Chondrocyte (in vitro differentiated cells): ENCODE measurements around the gene STK4. TPM values are rescaled to one million over a fixed set of nuclear protein-coding genes. Genes with fewer than 3 reads are reported as not detected.

ENCODE experiments used
- DNase-seq: peaks from one replicate; pipeline ENCODE4 v3.0.0; 2021; ENCODE audit warnings: mixed read lengths, low spot score
- H3K27ac Mint-ChIP-seq: one replicate; pipeline ENCODE4 v1.8.0; 2021; ENCODE audit warnings: mild to moderate bottlenecking, moderate library complexity, mixed read lengths; ENCODE audit not compliant: unreplicated experiment
- H3K27me3 Mint-ChIP-seq: 2 replicates; pipeline ENCODE4 v1.8.0; 2021; ENCODE audit warnings: low read depth, mixed read lengths
- H3K36me3 Mint-ChIP-seq: 2 replicates; pipeline ENCODE4 v1.8.0; 2021; ENCODE audit warnings: low read depth, mixed read lengths
- H3K4me1 Mint-ChIP-seq: 2 replicates; pipeline ENCODE4 v1.8.0; 2021; ENCODE audit warnings: low read depth, mild to moderate bottlenecking, mixed read lengths
- H3K4me3 Mint-ChIP-seq: one replicate; pipeline ENCODE4 v1.8.0; 2021; ENCODE audit warnings: mild to moderate bottlenecking, moderate library complexity, mixed read lengths; ENCODE audit not compliant: unreplicated experiment
- H3K9me3 Mint-ChIP-seq: 2 replicates; pipeline ENCODE4 v1.8.0; 2021; ENCODE audit warnings: low read depth, mixed read lengths
- total RNA-seq: library from RNA; stranded (reverse); gene quantifications from 3 replicates; pipeline ENCODE4 v1.2.1, GENCODE V29; 2021
- TF ChIP-seq, protein P1 (sequence below): fragments of 200-600 bp; sonication (generic); IDR thresholded peaks from 2 replicates; pipeline ENCODE4 v1.5.0; 2021; ENCODE audit warnings: antibody characterized with exemption, mild to moderate bottlenecking, moderate library complexity

Gene STK4
- total RNA-seq, 1 donor from 2014 or later = 23.4 TPM

DNA sequence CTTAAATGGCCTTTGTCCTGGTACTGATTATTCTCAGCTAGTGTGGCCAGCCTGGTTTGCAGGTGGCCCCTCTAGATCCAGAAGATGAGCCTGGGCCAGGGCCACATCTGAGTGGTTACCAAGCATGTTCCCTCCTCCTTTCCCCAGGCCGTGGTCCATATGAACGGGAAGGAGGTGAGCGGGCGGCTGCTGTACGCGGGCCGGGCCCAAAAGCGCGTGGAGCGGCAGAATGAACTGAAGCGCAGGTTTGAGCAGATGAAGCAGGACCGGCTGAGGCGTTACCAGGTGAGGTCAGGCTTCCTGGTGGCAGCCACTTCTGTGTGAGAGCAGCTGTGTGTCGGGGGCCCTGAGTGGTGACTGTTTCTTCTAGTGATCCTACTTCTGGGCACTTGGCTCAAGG is 44.9 kb upstream of the STK4 start:
- Mint-ChIP-seq H3K27me3 (no peaks in the 10 kb centered on the region), H3K9me3 (no peaks in the 10 kb centered on the region), H3K4me3 (no peak overlapping the region), H3K27ac (no peak overlapping the region), H3K4me1 (no peaks in the 10 kb centered on the region), H3K36me3 (peaks cover 8% of the 10 kb centered on the region)
- TF ChIP-seq, protein P1, sequence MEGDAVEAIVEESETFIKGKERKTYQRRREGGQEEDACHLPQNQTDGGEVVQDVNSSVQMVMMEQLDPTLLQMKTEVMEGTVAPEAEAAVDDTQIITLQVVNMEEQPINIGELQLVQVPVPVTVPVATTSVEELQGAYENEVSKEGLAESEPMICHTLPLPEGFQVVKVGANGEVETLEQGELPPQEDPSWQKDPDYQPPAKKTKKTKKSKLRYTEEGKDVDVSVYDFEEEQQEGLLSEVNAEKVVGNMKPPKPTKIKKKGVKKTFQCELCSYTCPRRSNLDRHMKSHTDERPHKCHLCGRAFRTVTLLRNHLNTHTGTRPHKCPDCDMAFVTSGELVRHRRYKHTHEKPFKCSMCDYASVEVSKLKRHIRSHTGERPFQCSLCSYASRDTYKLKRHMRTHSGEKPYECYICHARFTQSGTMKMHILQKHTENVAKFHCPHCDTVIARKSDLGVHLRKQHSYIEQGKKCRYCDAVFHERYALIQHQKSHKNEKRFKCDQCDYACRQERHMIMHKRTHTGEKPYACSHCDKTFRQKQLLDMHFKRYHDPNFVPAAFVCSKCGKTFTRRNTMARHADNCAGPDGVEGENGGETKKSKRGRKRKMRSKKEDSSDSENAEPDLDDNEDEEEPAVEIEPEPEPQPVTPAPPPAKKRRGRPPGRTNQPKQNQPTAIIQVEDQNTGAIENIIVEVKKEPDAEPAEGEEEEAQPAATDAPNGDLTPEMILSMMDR = no peak
- no peak for DNase-seq

DNA sequence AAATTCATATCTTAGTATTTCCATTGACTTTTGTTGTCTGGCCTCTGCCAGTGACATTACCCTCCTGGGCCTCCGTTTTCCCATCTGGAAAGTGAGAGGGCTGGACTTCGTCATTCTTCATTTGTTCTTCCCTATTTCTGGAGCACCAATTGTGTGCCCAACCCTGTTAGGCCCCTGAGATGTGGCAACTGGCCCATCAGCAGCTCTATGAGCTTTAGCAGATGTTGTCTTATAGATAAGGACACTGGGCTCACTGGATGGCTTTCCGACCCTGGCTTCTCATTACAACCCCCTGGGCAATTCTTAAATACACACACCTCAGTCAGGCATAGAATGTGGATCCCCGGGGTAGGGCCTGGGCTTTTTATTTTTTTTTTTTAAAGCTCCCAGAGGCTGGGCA is 41.8 kb upstream of the STK4 start:
- no peak for DNase-seq
- Mint-ChIP-seq H3K4me1 (no peaks in the 10 kb centered on the region), H3K27ac (no peak overlapping the region), H3K4me3 (no peak overlapping the region), H3K9me3 (no peaks in the 10 kb centered on the region), H3K36me3 (peaks cover 7% of the 10 kb centered on the region), H3K27me3 (no peaks in the 10 kb centered on the region)
- TF ChIP-seq, protein P1 = no peak

DNA sequence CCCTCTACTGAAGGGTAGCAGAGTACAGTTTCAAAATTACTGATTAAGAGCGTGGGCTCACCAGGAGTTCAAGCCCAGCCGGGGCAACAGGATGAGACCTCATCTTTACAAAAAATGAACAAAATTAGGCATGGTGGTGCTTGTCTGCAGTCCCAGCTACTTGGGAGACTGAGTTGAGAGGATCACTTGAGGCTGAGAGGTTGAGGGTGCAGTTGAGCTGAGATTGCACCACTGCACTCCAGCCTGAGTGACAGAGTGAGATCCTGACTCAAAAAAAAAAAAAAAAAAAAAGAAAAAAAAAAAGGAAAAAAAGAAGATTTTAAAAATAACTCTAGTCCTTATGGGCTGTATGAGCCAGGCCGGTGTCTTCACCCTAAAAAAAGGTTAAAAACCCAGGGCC is 37.7 kb upstream of the STK4 start:
- Mint-ChIP-seq H3K36me3 (peaks cover 19% of the 10 kb centered on the region), H3K27me3 (no peaks in the 10 kb centered on the region), H3K4me1 (no peaks in the 10 kb centered on the region), H3K4me3 (no peak overlapping the region), H3K27ac (no peak overlapping the region), H3K9me3 (no peaks in the 10 kb centered on the region)
- no peak for DNase-seq
- TF ChIP-seq, protein P1 = no peak

DNA sequence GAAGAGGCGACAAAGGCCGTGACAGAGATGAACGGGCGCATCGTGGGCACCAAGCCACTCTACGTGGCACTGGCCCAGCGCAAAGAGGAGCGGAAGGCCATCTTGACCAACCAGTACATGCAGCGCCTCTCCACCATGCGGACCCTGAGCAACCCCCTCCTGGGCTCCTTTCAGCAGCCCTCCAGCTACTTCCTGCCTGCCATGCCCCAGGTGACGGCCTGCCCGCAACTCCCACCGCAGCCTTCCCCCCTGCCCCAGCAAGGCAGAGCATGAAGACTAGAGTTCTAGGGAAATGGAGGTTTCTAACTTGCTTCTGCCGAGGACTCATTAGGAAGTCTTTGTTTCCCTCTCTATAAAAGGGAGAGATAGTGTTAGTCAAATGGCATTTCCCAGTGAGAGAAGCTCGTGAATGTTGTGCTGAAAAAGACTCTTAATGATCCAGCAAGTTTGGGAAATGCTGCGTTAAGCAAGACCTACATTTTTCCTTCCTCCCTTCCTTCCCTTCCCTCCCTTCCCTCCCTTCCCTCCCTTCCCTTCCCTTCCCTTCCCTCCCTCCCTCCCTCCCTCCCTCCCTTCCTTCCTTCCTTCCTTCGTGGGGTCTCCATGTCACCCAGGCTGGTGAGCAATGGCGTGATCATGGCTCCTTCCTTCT is 35.7 kb upstream of the STK4 start:
- Mint-ChIP-seq H3K4me3 (no peak overlapping the region), H3K36me3 (peaks cover 21% of the 10 kb centered on the region), H3K27ac (no peak overlapping the region), H3K27me3 (no peaks in the 10 kb centered on the region), H3K4me1 (no peaks in the 10 kb centered on the region), H3K9me3 (no peaks in the 10 kb centered on the region)
- TF ChIP-seq, protein P1 = no peak
- DNase-seq = no peak

DNA sequence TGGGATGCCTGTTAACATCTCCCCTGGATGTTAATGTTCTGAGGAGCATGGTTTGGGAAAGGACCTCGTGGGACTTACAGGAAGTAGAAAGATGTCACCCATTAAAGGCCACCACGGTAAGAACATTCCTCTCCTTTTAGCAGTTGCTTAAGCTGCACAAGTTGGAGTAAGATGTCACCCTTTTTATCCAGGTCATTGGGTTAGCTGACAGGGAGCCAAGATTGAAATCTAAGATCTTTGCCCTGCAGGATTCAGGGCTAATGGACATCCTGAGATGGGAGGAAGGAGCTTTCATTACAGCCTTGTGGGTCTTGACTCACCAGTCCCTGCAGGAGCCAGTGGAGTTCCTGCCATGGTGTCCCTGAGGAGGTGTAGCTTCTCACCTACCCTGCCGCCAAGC is 34.4 kb upstream of the STK4 start:
- no peak overlapping the region for H3K4me3 Mint-ChIP-seq
- H3K27me3 Mint-ChIP-seq = no peaks in the 10 kb centered on the region
- no peaks in the 10 kb centered on the region for H3K9me3 Mint-ChIP-seq
- no peak for DNase-seq
- H3K36me3 Mint-ChIP-seq = peaks cover 30% of the 10 kb centered on the region
- no peak overlapping the region for H3K27ac Mint-ChIP-seq
- TF ChIP-seq, protein P1 = no peak
- no peaks in the 10 kb centered on the region for H3K4me1 Mint-ChIP-seq
